DND-41 (cell line): ENCODE data around the gene DNAJC6.

ENCODE experiments used
- CTCF ChIP-seq: IDR thresholded peaks from 2 replicates; pipeline ENCODE4 v1.5.1; 2012; ENCODE audit warnings: borderline replicate concordance, low read length, moderate library complexity, mild to moderate bottlenecking; ENCODE audit not compliant: poor library complexity, severe bottlenecking; ENCODE audit errors: extremely low read depth
- EZH2 ChIP-seq: IDR thresholded peaks from 3 replicates; pipeline ENCODE4 v1.6.1; 2012; ENCODE audit warnings: borderline replicate concordance, low read depth, mild to moderate bottlenecking, moderate library complexity, low read length, inconsistent platforms; ENCODE audit not compliant: severe bottlenecking

GRCh38 chr1:65416767-65417166 is 107.4 kb downstream of the DNAJC6 start:
- TF ChIP-seq CTCF (no peak), EZH2 (no peak)
